HG03520 (cell line): ENCODE measurements around the gene PAQR7.
A peak's percentile ranks its signal among the peaks of the same experiment; 100 is the strongest.

Experiments
- ATAC-seq: cut with Tn5 transposase; IDR thresholded peaks from one replicate; pipeline ENCODE4 v1.9.1; 2021; ENCODE audit warnings: mild to moderate bottlenecking, moderate library complexity; ENCODE audit not compliant: unreplicated experiment

PAQR7 gene

GRCh38 chr1:25875154-25875855, at the start of gene PAQR7:
PAQR7 (minus strand) TSS chr1:25875708; CDS start chr1:25863839, 11,869 bp downstream.
- peak; percentile 54 for ATAC-seq

GRCh38 chr1:25924454-25924853, 48.9 kb upstream of the PAQR7 start:
- no peak for ATAC-seq

GRCh38 chr1:25922971-25923552, 47.6 kb upstream of the PAQR7 start:
- ATAC-seq, result no peak

- ATAC-seq, result no peak
Measured at GRCh38 chr1:25922056-25922970, 46.8 kb upstream of the PAQR7 start.

GRCh38 chr1:25918615-25919014, 43.1 kb upstream of the PAQR7 start:
- no peak for ATAC-seq

GRCh38 chr1:25917996-25918395, 42.5 kb upstream of the PAQR7 start:
- no peak for ATAC-seq

- no peak for ATAC-seq
Measured at GRCh38 chr1:25916460-25916859, 41.0 kb upstream of the PAQR7 start.

- ATAC-seq, result no peak
Measured at GRCh38 chr1:25914074-25914995, 38.8 kb upstream of the PAQR7 start.

GRCh38 chr1:25913206-25913605, 37.7 kb upstream of the PAQR7 start:
- no peak for ATAC-seq

GRCh38 chr1:25912076-25912831, 36.7 kb upstream of the PAQR7 start:
- no peak for ATAC-seq

- no peak for ATAC-seq
Measured at GRCh38 chr1:25911162-25911561, 35.7 kb upstream of the PAQR7 start.

GRCh38 chr1:25909040-25909439, 33.5 kb upstream of the PAQR7 start:
- no peak for ATAC-seq

GRCh38 chr1:25908161-25908560, 32.7 kb upstream of the PAQR7 start:
- no peak for ATAC-seq

- ATAC-seq, result no peak
Measured at GRCh38 chr1:25907601-25908000, 32.1 kb upstream of the PAQR7 start.

GRCh38 chr1:25906644-25907300, 31.3 kb upstream of the PAQR7 start:
- no peak for ATAC-seq

- ATAC-seq, result peak; percentile 62
Measured at GRCh38 chr1:25905680-25906643, 30.5 kb upstream of the PAQR7 start, which contains the start of gene STMN1. STMN1 (minus strand) TSS chr1:25906419; CDS start chr1:25904676, 1,743 bp downstream.

- peak; percentile 67 for ATAC-seq
Measured at GRCh38 chr1:25904943-25905679, 29.6 kb upstream of the PAQR7 start.
